Adipose tissue (tissue), 3 donors: ENCODE data around the gene EZR. TPM values are rescaled to one million over a fixed set of nuclear protein-coding genes. Genes with fewer than 3 reads are reported as not detected.

Source experiments
- H3K27ac ChIP-seq: one replicate; pipeline ENCODE4 v1.5.1; 2013; ENCODE audit warnings: low read depth, low read length
- WGBS, 3 donors: extraction: QIAGEN DNeasy Blood & Tissue Kit; methylation state at CpG; one replicate each; pipeline ENCODE4 v1.1.7; 2013; 5-methylcytosine and 5-hydroxymethylcytosine counted together
- polyA plus RNA-seq, 3 donors: library from polyadenylated mRNA; stranded (reverse); fragments of 200-250 nt; gene quantifications; one replicate each; pipeline ENCODE4 v1.2.3, GENCODE V29; 2013
- donor health status: healthy with polysubstance abuse.
- donor health status: Bipolar disorder and iron deficiency.
- donor health status: healthy.

The EZR gene
- polyA plus RNA-seq, 3 donors = 37.6 to 63.1 (median 54.9) TPM

- H3K27ac ChIP-seq = no peak overlapping the region
- 95 to 98% (median 96%) methylated on average over 5 of the region's 5 CpGs for WGBS, 3 donors
These were observed 35.3 kb downstream of the EZR start for GRCh38 chr6:158783851-158784250.

DNA sequence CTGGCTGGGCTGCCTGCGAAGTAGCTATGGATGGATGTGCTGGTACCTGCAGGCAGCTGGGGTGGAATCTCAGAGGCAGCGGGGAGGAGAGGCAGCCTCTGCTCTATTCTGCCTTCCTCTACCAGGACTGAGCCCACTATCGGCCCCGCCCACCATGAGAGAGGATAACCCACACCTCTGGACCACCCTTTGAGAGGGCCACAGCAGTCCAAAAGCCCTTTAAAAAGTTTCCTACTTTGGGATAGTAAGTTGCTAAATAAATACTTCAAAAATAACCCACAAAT is 36.1 kb downstream of the EZR start:
- no peak overlapping the region for H3K27ac ChIP-seq
- 73 to 95% (median 73%) methylated on average over 3 to 4 of the region's 4 CpGs for WGBS, 3 donors

- WGBS, 3 donors = 88 to 92% (median 90%) methylated on average over 11 of the region's 11 CpGs
- no peak overlapping the region for H3K27ac ChIP-seq
These were observed 36.6 kb downstream of the EZR start for GRCh38 chr6:158782432-158783166.

GRCh38 chr6:158781692-158782373 is 37.3 kb downstream of the EZR start:
- WGBS, 3 donors = 63 to 87% (median 83%) methylated on average over 19 of the region's 19 CpGs
- no peak overlapping the region for H3K27ac ChIP-seq

GRCh38 chr6:158780988-158781691 is 38.0 kb downstream of the EZR start:
- no peak overlapping the region for H3K27ac ChIP-seq
- WGBS, 3 donors = 24 to 79% (median 76%) methylated on average over 11 of the region's 11 CpGs

GRCh38 chr6:158780246-158780884 is 38.8 kb downstream of the EZR start:
- H3K27ac ChIP-seq = no peak overlapping the region
- 44 to 96% (median 94%) methylated on average over 7 of the region's 7 CpGs for WGBS, 3 donors

GRCh38 chr6:158778005-158778527 is 41.1 kb downstream of the EZR start:
- H3K27ac ChIP-seq = no peak overlapping the region
- 91 to 98% (median 96%) methylated on average over 6 of the region's 6 CpGs for WGBS, 3 donors

- WGBS, 3 donors = 98 to 99% (median 98%) methylated on average over 3 of the region's 3 CpGs
- H3K27ac ChIP-seq = no peak overlapping the region
These were observed 41.7 kb downstream of the EZR start for GRCh38 chr6:158777510-158777909.

DNA sequence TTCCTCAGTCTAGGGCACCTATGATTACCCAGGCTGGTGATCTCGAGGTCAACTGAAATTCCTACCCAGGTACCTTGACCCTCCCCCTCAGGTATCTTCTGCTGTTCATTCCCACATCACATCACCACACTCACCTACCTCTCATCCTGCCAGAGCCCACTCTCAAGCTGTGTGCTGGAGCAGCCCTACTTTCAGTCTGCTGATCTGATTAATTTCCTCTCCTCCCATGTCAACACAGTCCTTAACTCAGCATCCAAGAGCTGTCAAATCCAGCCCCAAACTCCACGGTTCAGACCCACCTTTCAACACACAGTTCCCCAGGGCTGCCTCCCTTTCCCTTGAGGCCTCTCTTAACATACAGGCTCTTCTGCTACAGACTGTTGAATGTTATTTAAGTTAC is 42.4 kb downstream of the EZR start:
- H3K27ac ChIP-seq = no peak overlapping the region
- WGBS, 3 donors = 79 to 90% (median 84%) methylated on average over 2 of the region's 2 CpGs

GRCh38 chr6:158775832-158776231 is 43.3 kb downstream of the EZR start:
- WGBS, 3 donors = 87 to 99% (median 98%) methylated on average over 5 of the region's 5 CpGs
- no peak overlapping the region for H3K27ac ChIP-seq

- H3K27ac ChIP-seq = no peak overlapping the region
- WGBS, 3 donors = 90 to 92% (median 91%) methylated on average over 17 of the region's 17 CpGs
These were observed 44.3 kb downstream of the EZR start for GRCh38 chr6:158774717-158775449.

DNA sequence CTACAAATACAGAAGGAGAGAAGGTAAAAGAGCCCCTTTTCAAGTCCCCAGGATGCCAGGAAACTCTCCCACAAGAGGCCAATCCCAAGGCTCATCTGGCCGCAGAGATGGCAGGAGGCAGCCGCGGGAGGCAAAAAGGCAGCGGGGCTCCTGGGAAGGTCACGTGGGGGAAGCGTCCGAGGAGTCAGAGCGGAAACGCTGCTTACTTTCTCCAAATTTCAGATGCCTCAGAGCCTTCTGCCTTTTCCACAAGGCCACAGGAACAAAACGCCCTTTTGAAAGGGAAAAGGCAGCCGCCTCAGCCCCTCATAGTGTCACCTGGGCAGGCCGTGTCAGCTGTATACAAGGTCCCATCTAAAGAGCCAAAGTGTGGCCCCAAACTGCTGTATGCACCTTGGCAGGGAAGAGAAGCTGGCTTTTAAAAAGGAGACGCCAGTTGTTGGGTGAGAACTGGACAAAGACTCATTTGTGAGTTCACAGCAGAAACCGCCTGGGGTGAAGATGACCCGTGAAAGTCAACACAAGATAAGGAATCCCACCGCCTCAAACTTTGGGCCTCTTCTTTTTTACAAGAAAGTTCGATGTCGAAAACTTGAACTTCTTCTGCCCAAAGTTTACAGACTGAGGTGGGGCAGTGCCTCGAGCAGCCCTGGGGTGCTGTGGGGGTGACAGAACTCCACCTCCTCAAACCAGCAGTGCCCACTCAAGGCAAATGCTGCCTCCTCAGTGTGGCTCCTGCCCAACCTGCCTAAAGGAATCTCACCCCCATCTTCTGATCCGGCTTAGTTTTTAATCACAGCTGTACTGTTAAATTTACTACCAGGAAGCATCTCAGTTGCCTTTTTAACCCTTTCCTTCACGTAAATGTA is 45.4 kb downstream of the EZR start:
- WGBS, 3 donors = 84 to 90% (median 86%) methylated on average over 21 of the region's 21 CpGs
- no peak overlapping the region for H3K27ac ChIP-seq

- no peak overlapping the region for H3K27ac ChIP-seq
- WGBS, 3 donors = 67 to 78% (median 73%) methylated on average over 6 of the region's 6 CpGs
These were observed 46.3 kb downstream of the EZR start for GRCh38 chr6:158772851-158773371.

DNA sequence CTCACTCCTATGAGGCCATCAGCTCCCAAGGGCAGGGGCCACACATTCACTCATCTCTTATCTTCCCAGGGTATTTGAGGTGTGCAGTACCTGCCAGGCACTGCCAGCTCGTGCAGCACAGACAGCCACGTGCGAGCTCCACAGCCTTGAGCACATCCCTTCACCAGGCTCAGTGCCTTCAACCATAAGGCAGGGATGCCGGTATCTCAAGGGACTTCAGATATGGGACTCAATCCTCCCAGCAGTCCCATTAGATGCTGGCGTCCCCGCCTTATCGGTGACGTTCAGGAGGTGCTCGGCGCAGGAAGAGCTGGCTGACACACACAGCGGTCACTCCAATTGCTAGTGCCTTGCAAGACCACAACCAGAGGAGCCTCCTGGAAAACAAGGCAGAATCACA is 47.0 kb downstream of the EZR start:
- no peak overlapping the region for H3K27ac ChIP-seq

GRCh38 chr6:158771399-158772152 is 47.6 kb downstream of the EZR start:
- no peak overlapping the region for H3K27ac ChIP-seq
- 89 to 91% (median 91%) methylated on average over 16 of the region's 16 CpGs for WGBS, 3 donors

More for the DNA sequence above, 47.0 kb downstream of the EZR start:
- WGBS, 3 donors = 89 to 94% (median 94%) methylated on average over 11 of the region's 11 CpGs

DNA sequence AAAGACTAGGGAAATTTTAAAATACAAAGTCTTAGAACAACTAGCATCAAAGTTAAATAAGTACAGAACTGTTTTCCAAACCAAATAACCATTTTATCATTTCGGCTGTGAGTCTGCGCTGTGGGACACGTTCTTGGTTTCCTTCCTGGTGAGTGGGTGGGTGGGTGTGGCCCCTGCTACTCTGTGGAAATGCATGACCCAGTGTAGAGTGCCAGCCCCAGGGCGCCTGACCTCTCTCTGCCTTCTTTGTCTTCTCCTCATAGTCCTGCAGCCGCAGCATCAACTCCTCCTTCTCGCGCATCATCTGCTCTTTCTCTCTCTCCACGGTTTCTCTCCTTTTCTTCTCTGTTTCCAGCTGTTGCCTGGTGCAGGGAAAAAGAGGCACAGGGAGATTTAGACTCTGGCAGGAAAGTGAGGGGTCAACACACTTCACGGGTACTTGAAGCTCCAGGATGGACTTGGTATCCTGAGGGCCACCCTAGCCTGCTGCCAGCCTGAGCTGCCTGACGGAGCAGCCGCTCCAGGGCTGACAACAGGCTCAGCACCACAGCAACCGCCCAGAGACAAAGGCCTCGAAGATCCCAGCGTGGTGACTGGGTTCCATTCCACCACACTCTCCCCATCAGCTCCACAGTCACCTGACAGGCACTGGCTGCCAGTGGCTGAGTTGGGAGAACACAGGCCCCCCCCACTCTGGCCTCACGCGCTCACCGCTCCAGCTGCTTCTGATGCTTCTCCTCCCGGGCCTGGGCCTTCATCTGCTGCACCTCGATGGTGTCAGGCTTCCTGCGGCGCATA is 48.4 kb downstream of the EZR start:
- H3K27ac ChIP-seq = no peak overlapping the region
- 75 to 81% (median 78%) methylated on average over 21 of the region's 21 CpGs for WGBS, 3 donors
